HEK293 (cell line): Measurements from ENCODE around the gene ECHDC1.
A peak's percentile ranks its signal among the peaks of the same experiment; 100 is the strongest.

ENCODE experiments used
- CTCF ChIA-PET: fragments of 350-600 bp; formaldehyde crosslinking; extraction: SDS; loops from one replicate; lab custom pipeline; 2021; ENCODE audit warnings: antibody characterized with exemption; lab: Yijun Ruan, JAX
- POLR2A ChIA-PET: fragments of 300-600 bp; formaldehyde crosslinking; extraction: SDS; loops from one replicate; lab custom pipeline; 2020; ENCODE audit warnings: antibody characterized with exemption, inconsistent platforms; lab: Yijun Ruan, JAX
- H3K27ac ChIP-seq: fragments of 200-500 bp; sonication (Bioruptor generic); 2 replicates; pipeline ENCODE4 v1.5.1; 2014; ENCODE audit warnings: low read depth, low read length, control low read depth, inconsistent platforms; ENCODE audit errors: extremely low read depth
- H3K36me3 ChIP-seq, 2 experiments: fragments of 200-500 bp in 1 of 2; sonication (Bioruptor generic) in 1 of 2; 1 replicate in 1 of 2; 2 replicates in 1 of 2; pipeline ENCODE4 v1.5.1; 2014 to 2017; ENCODE audit warnings: inconsistent platforms in 2 of 2, low read length in 2 of 2; ENCODE audit not compliant: control insufficient read depth in 2 of 2, insufficient read depth in 1 of 2
- H3K4me1 ChIP-seq: fragments of 200-500 bp; sonication (Bioruptor generic); 2 replicates; pipeline ENCODE4 v1.5.1; 2014; ENCODE audit warnings: mild to moderate bottlenecking, low read length, inconsistent platforms; ENCODE audit not compliant: control insufficient read depth, insufficient read depth
- H3K4me3 ChIP-seq: 2 replicates; pipeline ENCODE4 v1.5.1; 2011; ENCODE audit warnings: low read depth, mild to moderate bottlenecking, control low read depth, low read length, moderate library complexity
- H3K9me3 ChIP-seq: fragments of 200-500 bp; sonication (Bioruptor generic); 2 replicates; pipeline ENCODE4 v1.5.1; 2014; ENCODE audit warnings: low read depth, low read length, inconsistent platforms; ENCODE audit not compliant: control insufficient read depth, insufficient read depth
- TCF7L2 ChIP-seq: IDR thresholded peaks from 2 replicates; pipeline ENCODE4 v1.6.1; 2011; ENCODE audit warnings: low read depth, mild to moderate bottlenecking, inconsistent platforms, low read length, moderate library complexity, borderline replicate concordance
- ZBTB17 ChIP-seq: fragments of 450-650 bp; formaldehyde crosslinking; IDR thresholded peaks from 2 replicates; pipeline ENCODE4 v1.5.1; 2016; ENCODE audit warnings: missing biosample characterization, missing genetic modification characterization
- ZBTB7A ChIP-seq: fragments of 450-650 bp; formaldehyde crosslinking; IDR thresholded peaks from 2 replicates; pipeline ENCODE4 v1.5.1; 2016; ENCODE audit warnings: low read depth, missing biosample characterization, missing genetic modification characterization
- ZFHX2 ChIP-seq: fragments of 450-650 bp; formaldehyde crosslinking; conservative IDR thresholded peaks from 2 replicates; pipeline ENCODE4 v1.5.1; 2016; ENCODE audit warnings: missing biosample characterization, missing genetic modification characterization
- ZNF114 ChIP-seq: fragments of 450-650 bp; formaldehyde crosslinking; IDR thresholded peaks from 2 replicates; pipeline ENCODE4 v1.5.0; 2017; ENCODE audit warnings: missing biosample characterization, missing genetic modification characterization
- ZNF121 ChIP-seq: fragments of 450-650 bp; formaldehyde crosslinking; IDR thresholded peaks from 2 replicates; pipeline ENCODE4 v1.5.1; 2016; ENCODE audit warnings: missing biosample characterization, missing genetic modification characterization
- ZNF140 ChIP-seq: fragments of 450-650 bp; formaldehyde crosslinking; IDR thresholded peaks from 2 replicates; pipeline ENCODE4 v1.5.1; 2016; ENCODE audit warnings: missing biosample characterization, missing genetic modification characterization
- ZNF341 ChIP-seq: fragments of 450-650 bp; formaldehyde crosslinking; IDR thresholded peaks from 2 replicates; pipeline ENCODE4; 2016; ENCODE audit warnings: low read depth, missing biosample characterization, missing genetic modification characterization
- ZNF423 ChIP-seq: fragments of 450-650 bp; formaldehyde crosslinking; IDR thresholded peaks from 2 replicates; pipeline ENCODE4 v1.5.1; 2016; ENCODE audit warnings: missing biosample characterization, missing genetic modification characterization
- ZNF426 ChIP-seq: fragments of 450-650 bp; formaldehyde crosslinking; IDR thresholded peaks from 2 replicates; pipeline ENCODE4 v1.5.1; 2017; ENCODE audit warnings: missing biosample characterization, missing genetic modification characterization, mild to moderate bottlenecking, inconsistent platforms, moderate library complexity
- ZNF544 ChIP-seq: fragments of 450-650 bp; formaldehyde crosslinking; IDR thresholded peaks from 2 replicates; pipeline ENCODE4 v1.5.0; 2017; ENCODE audit warnings: missing biosample characterization, missing genetic modification characterization
- TF ChIP-seq, protein P1 (sequence below): fragments of 450-650 bp; formaldehyde crosslinking; IDR thresholded peaks from 2 replicates; pipeline ENCODE4 v1.5.1; 2016; ENCODE audit warnings: missing biosample characterization, missing genetic modification characterization
- TF ChIP-seq, protein P2 (sequence below): IDR thresholded peaks from 2 replicates; pipeline ENCODE4 v1.6.1; 2011; ENCODE audit warnings: mild to moderate bottlenecking, low read depth, low read length, borderline replicate concordance
- TF ChIP-seq, protein P3 (sequence below): fragments of 450-650 bp; formaldehyde crosslinking; IDR thresholded peaks from 2 replicates; pipeline ENCODE4 v1.5.1; 2016; ENCODE audit warnings: missing biosample characterization, missing genetic modification characterization, borderline replicate concordance
- TF ChIP-seq, protein P4 (sequence below): fragments of 450-650 bp; IDR thresholded peaks from 2 replicates; pipeline ENCODE4 v1.5.1; 2018; ENCODE audit warnings: missing biosample characterization, mild to moderate bottlenecking, missing genetic modification characterization

The ECHDC1 gene

DNA sequence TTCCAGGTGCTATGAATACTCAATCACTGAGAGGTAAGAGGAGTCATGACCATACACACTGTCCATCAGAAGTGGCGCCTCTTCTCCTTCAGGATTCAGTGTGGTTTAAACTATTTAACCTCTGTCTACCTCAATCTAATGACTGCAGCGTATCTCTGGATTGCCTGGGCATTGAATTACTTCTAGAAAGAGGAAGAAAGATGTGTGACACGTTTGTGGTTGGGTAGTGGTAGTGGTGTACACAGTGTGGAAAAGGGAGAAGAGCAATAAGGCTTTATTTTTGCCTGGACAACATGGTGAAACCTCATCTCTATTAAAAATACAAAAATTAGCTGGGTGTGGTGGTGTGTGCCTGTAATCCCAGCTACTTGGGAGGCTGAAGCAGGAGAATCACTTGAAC, 38.0 kb upstream of the ECHDC1 start:
- ChIA-PET CTCF (interaction anchor here (1.8 kb wide), 1 partner anchor 9 kb away, joined by 3 read pairs; no protein-coding TSS in a partner anchor), POLR2A (no interaction called here)
- H3K4me3 ChIP-seq = no peak overlapping the region
- H3K9me3 ChIP-seq = no peaks in the 10 kb centered on the region
- no peaks in the 10 kb centered on the region for H3K4me1 ChIP-seq
- TF ChIP-seq, protein P1, sequence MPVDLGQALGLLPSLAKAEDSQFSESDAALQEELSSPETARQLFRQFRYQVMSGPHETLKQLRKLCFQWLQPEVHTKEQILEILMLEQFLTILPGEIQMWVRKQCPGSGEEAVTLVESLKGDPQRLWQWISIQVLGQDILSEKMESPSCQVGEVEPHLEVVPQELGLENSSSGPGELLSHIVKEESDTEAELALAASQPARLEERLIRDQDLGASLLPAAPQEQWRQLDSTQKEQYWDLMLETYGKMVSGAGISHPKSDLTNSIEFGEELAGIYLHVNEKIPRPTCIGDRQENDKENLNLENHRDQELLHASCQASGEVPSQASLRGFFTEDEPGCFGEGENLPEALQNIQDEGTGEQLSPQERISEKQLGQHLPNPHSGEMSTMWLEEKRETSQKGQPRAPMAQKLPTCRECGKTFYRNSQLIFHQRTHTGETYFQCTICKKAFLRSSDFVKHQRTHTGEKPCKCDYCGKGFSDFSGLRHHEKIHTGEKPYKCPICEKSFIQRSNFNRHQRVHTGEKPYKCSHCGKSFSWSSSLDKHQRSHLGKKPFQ = no peak
- TF ChIP-seq ZBTB7A (tag by site-specific recombination) = no peak
- no peak for TF ChIP-seq TCF7L2
- no peak for TF ChIP-seq ZNF114 (tag by site-specific recombination)
- no peak for TF ChIP-seq ZNF426
- TF ChIP-seq, protein P2, sequence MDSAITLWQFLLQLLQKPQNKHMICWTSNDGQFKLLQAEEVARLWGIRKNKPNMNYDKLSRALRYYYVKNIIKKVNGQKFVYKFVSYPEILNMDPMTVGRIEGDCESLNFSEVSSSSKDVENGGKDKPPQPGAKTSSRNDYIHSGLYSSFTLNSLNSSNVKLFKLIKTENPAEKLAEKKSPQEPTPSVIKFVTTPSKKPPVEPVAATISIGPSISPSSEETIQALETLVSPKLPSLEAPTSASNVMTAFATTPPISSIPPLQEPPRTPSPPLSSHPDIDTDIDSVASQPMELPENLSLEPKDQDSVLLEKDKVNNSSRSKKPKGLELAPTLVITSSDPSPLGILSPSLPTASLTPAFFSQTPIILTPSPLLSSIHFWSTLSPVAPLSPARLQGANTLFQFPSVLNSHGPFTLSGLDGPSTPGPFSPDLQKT = no peak
- no peak for TF ChIP-seq ZBTB17
- TF ChIP-seq ZNF121 = no peak
- no peak overlapping the region for H3K27ac ChIP-seq
- H3K36me3 ChIP-seq = no peaks in the 10 kb centered on the region

DNA sequence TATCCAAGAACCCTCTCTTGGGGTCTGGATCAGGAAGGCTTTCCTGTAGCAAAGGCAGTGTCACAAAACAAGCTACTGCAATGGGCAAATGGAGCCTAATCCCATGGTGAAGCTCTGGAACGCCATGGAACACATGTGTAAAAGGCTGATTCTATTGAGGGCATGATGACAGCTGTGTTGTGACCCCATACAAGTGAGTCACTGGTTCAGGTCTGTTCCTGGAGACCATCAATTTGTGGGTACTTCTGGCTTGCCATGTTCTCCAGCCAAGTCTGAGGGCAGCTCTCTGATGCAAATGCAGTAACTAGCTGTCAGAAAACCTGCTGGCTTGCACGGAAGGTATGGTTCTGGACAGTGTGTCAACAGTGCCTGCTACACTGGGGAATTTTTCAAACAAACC, 33.3 kb upstream of the ECHDC1 start:
- no peak for TF ChIP-seq ZFHX2 (tag by site-specific recombination)
- no peak for TF ChIP-seq ZNF544 (tag by site-specific recombination)
- POLR2A ChIA-PET = no interaction called here
- Histone ChIP-seq H3K4me1 (no peaks in the 10 kb centered on the region), H3K4me3 (no peak overlapping the region), H3K27ac (no peak overlapping the region), H3K9me3 (no peaks in the 10 kb centered on the region), H3K36me3 (no peaks in the 10 kb centered on the region)
- CTCF ChIA-PET = no interaction called here

DNA sequence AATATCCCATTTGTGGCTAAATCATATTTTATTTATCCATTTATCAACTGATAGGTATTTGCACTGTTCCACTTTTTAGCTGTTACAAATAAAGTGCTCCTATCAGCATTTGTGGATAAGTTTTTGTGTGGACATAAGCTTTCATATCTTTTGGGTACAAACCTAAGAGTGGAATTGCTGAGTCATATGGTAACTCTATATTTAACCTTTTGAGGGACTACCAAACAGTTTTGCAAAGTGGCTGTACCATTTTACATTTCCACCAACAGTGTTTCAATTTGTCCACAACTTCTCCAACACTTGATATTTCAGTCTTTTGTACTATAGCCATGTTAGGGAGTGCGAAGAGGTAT, 23.6 kb upstream of the ECHDC1 start:
- Histone ChIP-seq H3K4me3 (no peak overlapping the region), H3K9me3 (no peaks in the 10 kb centered on the region), H3K27ac (no peak overlapping the region), H3K36me3 (no peaks in the 10 kb centered on the region), H3K4me1 (no peaks in the 10 kb centered on the region)
- ChIA-PET POLR2A (no interaction called here), CTCF (interaction anchor here (0.9 to 1.0 kb wide), 2 partner anchors 18 to 150 kb away, joined by 3 read pairs; no protein-coding TSS in a partner anchor)
- TF ChIP-seq, protein P3, sequence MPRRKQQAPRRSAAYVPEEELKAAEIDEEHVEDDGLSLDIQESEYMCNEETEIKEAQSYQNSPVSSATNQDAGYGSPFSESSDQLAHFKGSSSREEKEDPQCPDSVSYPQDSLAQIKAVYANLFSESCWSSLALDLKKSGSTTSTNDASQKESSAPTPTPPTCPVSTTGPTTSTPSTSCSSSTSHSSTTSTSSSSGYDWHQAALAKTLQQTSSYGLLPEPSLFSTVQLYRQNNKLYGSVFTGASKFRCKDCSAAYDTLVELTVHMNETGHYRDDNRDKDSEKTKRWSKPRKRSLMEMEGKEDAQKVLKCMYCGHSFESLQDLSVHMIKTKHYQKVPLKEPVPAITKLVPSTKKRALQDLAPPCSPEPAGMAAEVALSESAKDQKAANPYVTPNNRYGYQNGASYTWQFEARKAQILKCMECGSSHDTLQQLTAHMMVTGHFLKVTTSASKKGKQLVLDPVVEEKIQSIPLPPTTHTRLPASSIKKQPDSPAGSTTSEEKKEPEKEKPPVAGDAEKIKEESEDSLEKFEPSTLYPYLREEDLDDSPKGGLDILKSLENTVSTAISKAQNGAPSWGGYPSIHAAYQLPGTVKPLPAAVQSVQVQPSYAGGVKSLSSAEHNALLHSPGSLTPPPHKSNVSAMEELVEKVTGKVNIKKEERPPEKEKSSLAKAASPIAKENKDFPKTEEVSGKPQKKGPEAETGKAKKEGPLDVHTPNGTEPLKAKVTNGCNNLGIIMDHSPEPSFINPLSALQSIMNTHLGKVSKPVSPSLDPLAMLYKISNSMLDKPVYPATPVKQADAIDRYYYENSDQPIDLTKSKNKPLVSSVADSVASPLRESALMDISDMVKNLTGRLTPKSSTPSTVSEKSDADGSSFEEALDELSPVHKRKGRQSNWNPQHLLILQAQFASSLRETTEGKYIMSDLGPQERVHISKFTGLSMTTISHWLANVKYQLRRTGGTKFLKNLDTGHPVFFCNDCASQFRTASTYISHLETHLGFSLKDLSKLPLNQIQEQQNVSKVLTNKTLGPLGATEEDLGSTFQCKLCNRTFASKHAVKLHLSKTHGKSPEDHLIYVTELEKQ (tag by site-specific recombination) = no peak
- no peak for TF ChIP-seq ZNF341 (tag by site-specific recombination)
- TF ChIP-seq, protein P4, sequence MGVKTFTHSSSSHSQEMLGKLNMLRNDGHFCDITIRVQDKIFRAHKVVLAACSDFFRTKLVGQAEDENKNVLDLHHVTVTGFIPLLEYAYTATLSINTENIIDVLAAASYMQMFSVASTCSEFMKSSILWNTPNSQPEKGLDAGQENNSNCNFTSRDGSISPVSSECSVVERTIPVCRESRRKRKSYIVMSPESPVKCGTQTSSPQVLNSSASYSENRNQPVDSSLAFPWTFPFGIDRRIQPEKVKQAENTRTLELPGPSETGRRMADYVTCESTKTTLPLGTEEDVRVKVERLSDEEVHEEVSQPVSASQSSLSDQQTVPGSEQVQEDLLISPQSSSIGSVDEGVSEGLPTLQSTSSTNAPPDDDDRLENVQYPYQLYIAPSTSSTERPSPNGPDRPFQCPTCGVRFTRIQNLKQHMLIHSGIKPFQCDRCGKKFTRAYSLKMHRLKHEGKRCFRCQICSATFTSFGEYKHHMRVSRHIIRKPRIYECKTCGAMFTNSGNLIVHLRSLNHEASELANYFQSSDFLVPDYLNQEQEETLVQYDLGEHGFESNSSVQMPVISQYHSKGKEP (tag by site-specific recombination) = no peak
- TF ChIP-seq ZNF140 = peak; percentile 63; the same call in 1 of the 2 replicates
- no peak for TF ChIP-seq ZNF423 (tag by site-specific recombination)
